NT2/D1 (cell line): ENCODE results near the gene MPDU1.

ENCODE experiments used
- YY1 ChIP-seq: IDR thresholded peaks from 2 replicates; pipeline ENCODE4 v1.6.1; 2011; ENCODE audit not compliant: insufficient read length, insufficient read depth
- ZNF274 ChIP-seq: IDR thresholded peaks from 2 replicates; pipeline ENCODE4 v1.6.1; 2011; ENCODE audit warnings: mild to moderate bottlenecking, low read depth, low read length

DNA sequence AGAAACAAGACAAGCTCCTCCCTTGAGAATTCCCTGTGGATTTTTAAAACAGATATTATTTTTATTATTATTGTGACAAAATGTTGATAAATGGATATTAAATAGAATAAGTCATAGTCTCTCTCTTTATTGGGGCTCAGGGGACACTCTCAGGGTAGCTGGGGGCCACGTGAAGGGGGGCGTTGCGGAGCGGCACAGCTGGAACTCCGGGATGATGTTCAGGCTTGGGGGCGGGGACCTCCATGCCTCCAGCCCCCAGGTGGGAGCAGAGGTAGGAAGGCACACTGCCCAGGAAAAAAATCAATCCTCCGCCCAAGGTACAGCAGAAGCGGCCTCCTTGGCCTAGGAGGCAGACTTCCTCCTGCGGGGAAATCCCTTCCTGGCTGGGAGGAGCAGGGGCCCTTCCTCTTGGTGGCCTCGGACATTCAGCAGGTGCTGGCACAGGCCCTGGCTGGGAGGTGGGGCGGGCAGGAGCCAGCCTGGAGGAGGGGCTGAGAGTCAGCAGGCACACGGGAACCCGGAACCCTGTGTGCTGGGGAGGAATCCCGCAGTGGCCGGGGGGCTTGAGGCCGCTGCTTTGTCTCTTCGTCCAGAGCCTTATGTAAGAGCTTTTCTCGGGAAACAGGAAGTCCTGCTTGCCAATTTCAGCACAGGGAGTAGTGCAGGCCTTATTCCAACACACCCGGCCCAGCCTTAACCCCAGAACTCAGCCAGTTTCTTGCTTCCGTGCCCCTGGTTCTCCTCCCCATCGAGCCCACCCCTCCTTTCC lies 25.7 kb upstream of the MPDU1 start:
- TF ChIP-seq YY1 = no peak
- TF ChIP-seq ZNF274 = no peak
